ENCODE measurements around the gene SLC25A3. TPM values are rescaled to one million over a fixed set of nuclear protein-coding genes. Genes with fewer than 3 reads are reported as not detected.

SLC25A3 gene
- total and polyA plus RNA-seq, 2 of the 13 experiments (the other 11 are each of a cell fraction or from before 2014, with no cell fraction given): 292 to 829 TPM

GRCh38 chr12:98559666-98560065 is 33.8 kb upstream of the SLC25A3 start (continued):
- TF ChIP-seq AKNA (CRISPR knock-in tag; IDR thresholded peaks at IDR 0.05; ENCODE audit: borderline replicate concordance) (no peak), SOX6 (IDR thresholded peaks at IDR 0.05) (no peak), SOX6 (CRISPR knock-in tag; IDR thresholded peaks at IDR 0.05) (peak; percentile 65), NFKB2 (CRISPR knock-in tag; IDR thresholded peaks at IDR 0.05; ENCODE audit: borderline replicate concordance) (no peak), MLXIP (CRISPR knock-in tag; IDR thresholded peaks at IDR 0.05; ENCODE audit: borderline replicate concordance) (no peak), ZNF713 (CRISPR knock-in tag; IDR thresholded peaks at IDR 0.05) (no peak), ZNF878 (CRISPR knock-in tag; IDR thresholded peaks at IDR 0.05) (no peak), KAT2B (IDR thresholded peaks at IDR 0.05; ENCODE audit: borderline replicate concordance, low read depth, low read length) (no peak), STAG1 (CRISPR knock-in tag; IDR thresholded peaks at IDR 0.05) (no peak)

Measured in HepG2 (cell line).